ENCODE results near the gene ZNF628. TPM values are rescaled to one million over a fixed set of nuclear protein-coding genes. Genes with fewer than 3 reads are reported as not detected.
"Not testable (repeated sequence)": the region's sequence is repeated elsewhere in the genome, so short reads cannot be mapped to it uniquely, and the experiment has no call there.

Gene ZNF628
- total RNA-seq, 1 donor from 2014 or later: 13.2 TPM

DNA sequence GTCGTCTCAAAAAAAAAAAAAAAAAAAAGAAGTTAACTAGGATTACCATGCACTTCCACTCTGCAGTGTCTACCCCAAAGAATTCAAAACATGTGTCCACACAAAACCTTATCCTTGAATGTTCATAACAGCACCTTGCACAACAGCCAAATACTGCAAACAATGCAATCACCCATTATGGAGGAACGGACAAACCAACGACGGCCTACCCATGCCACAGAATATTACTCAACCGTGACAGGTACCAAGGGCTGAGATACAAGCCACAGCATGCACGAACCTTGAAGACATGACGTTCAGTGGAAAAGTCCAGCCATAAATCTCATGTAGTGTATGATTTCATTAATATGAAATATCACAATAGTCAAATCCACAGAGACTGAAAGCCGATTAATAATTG is 30.4 kb upstream of the ZNF628 start:
- TF ChIP-seq, protein P1, sequence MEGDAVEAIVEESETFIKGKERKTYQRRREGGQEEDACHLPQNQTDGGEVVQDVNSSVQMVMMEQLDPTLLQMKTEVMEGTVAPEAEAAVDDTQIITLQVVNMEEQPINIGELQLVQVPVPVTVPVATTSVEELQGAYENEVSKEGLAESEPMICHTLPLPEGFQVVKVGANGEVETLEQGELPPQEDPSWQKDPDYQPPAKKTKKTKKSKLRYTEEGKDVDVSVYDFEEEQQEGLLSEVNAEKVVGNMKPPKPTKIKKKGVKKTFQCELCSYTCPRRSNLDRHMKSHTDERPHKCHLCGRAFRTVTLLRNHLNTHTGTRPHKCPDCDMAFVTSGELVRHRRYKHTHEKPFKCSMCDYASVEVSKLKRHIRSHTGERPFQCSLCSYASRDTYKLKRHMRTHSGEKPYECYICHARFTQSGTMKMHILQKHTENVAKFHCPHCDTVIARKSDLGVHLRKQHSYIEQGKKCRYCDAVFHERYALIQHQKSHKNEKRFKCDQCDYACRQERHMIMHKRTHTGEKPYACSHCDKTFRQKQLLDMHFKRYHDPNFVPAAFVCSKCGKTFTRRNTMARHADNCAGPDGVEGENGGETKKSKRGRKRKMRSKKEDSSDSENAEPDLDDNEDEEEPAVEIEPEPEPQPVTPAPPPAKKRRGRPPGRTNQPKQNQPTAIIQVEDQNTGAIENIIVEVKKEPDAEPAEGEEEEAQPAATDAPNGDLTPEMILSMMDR (IDR thresholded peaks at IDR 0.05): no peak
- Histone ChIP-seq H3K4me1 (no peaks in the 10 kb centered on the region), H3K36me3 (no peaks in the 10 kb centered on the region), H3K27ac (no peak overlapping the region), H3K4me3 (no peak overlapping the region), H3K9me3 (no peaks in the 10 kb centered on the region), H3K27me3 (peaks cover 8% of the 10 kb centered on the region)
- no peak for DNase-seq (ENCODE audit: low spot score in 2 of 2)
- intact Hi-C loops (cut with DNase I): no loop called here

DNA sequence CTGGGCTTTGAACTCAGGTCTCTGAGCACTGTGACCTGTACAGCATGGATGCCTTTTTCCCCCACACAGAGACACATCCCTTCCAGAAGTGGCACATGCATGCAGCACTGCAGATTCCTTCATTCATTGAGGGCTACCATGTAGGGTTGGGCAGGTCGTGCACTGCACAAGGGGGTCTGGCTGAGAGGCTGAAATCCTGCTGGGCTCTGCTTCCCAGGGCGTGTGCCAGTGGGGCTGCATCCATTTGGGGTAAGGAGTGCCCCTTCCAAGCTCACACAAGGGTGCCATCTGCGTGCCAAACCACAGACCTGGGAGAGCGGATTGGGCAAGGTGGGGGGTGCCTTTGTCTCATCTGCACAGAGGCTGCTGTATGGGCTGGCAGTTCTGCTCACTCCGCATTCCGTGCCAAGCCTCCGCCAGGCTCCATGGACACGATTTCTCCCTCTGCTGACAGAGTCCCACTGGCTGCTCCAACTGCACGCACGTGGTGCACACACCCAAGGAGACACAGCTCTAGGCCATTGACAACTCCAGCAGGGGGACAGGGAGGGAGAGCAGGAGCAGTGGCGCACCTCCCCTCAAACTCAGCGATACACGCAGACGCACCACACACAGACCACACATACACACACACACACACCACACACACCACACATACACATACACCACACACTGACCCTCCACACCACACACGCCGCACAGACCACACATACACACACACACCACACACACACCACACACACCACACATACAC is 28.8 kb upstream of the ZNF628 start:
- intact Hi-C loops (cut with DNase I): no loop called here

DNA sequence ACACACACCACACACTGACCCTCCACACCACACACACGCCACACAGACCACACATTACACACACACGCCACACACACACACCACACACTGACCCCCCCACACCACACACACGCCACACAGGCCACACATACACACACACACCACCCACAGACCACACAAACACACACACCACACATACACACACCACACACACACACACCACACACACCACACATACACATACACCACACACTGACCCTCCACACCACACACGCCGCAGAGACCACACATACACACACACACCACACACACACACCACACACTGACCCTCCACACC is 28.3 kb upstream of the ZNF628 start:
- peaks cover 18% of the 10 kb centered on the region for H3K27me3 ChIP-seq
- H3K27ac ChIP-seq; intact Hi-C loops (cut with DNase I); DNase-seq (ENCODE audit: low spot score in 2 of 2); H3K4me3 ChIP-seq; H3K9me3 ChIP-seq; H3K36me3 ChIP-seq: not testable (repeated sequence)
- H3K4me1 ChIP-seq: peaks cover 0 to 11% of the 10 kb centered on the region in 2 donors

More for the DNA sequence above, 28.8 kb upstream of the ZNF628 start:
- TF ChIP-seq, protein P1 (IDR thresholded peaks at IDR 0.05): no peak
- Histone ChIP-seq H3K27me3 (peaks cover 13% of the 10 kb centered on the region), H3K4me1 (peaks cover 0 to 11% of the 10 kb centered on the region in 2 donors), H3K36me3 (no peaks in the 10 kb centered on the region), H3K9me3 (no peaks in the 10 kb centered on the region), H3K4me3 (no peak overlapping the region), H3K27ac (no peak overlapping the region)
- DNase-seq (ENCODE audit: low spot score in 2 of 2): no peak

DNA sequence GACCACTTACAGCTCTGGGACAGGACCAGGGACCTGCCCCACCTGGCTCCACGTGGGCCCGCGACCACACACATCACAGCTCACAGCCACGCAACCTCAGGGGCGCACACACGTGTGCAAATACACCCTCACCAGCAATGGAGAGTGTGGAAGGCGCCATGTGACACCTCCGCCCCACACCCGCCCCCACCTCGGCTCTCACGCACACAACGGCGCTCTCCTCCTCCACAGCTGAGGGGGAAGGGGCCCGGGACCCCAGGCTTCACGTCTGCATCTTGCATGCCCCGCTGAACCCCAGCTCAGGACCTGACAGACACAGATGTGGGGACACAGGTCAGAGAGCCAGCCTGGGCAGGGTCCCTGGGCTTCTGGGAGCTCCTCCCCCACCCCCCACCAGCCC is 26.9 kb upstream of the ZNF628 start:
- no peaks in the 10 kb centered on the region for H3K9me3 ChIP-seq
- peaks cover 19% of the 10 kb centered on the region for H3K27me3 ChIP-seq
- H3K4me1 ChIP-seq: peaks cover 0 to 11% of the 10 kb centered on the region in 2 donors
- no peak for DNase-seq (ENCODE audit: low spot score in 2 of 2)
- H3K36me3 ChIP-seq: no peaks in the 10 kb centered on the region
- H3K27ac ChIP-seq: no peak overlapping the region
- H3K4me3 ChIP-seq: no peak overlapping the region
- TF ChIP-seq, protein P1 (IDR thresholded peaks at IDR 0.05): no peak
- intact Hi-C loops (cut with DNase I): no loop called here

DNA sequence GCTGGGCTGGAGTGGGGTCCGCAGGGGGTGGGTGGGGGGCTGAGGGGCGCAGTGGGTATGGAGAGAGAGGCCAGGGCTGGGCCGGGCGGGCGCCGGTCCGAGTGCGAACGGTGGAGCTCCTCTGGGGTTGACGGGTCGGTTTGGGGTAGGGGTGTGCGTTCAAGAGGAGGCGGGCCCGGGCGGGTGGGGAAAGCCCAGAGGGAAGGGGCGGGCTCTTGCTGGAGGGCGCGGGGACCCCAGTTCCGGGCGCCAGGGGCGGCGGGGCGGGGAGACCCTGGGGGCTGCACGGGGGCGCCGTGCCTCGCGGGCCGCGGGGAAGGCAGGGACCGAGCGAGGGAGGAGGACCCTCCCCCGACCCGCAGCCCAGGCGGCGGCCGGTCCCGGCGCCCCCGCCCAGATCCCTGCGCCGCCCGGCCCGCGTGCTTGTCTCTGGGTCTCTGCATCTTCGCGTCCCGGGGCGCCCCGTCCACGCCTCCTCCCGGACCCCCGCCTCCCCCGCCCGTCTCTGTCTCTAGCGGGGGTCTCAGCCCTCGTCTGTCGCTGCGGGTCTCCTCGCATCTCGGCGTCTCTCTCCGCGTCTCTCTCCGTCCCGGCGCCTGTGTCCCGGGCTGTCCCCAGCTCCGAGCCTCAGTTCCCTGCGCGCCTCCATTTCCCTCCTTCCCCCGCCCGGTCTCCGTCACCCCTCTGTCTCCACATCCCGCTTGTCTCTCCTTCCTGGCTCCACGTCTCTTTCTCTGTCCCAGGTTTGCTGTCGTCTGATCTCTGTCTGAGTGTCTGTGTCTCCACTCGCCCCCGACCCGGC is 25.1 kb upstream of the ZNF628 start:
- Histone ChIP-seq H3K36me3 (peaks cover 0 to 7% of the 10 kb centered on the region in 2 donors), H3K4me3 (peak overlapping the region; percentile 9 to 16), H3K9me3 (no peaks in the 10 kb centered on the region), H3K27me3 (peaks cover 19% of the 10 kb centered on the region), H3K27ac (no peak overlapping the region), H3K4me1 (peaks cover 0 to 11% of the 10 kb centered on the region in 2 donors)
- TF ChIP-seq, protein P1 (IDR thresholded peaks at IDR 0.05): no peak
- no peak for DNase-seq (ENCODE audit: low spot score in 2 of 2)
- intact Hi-C loops (cut with DNase I): no loop called here

Measured in ascending aorta (tissue), 2 donors.